Endothelial cell of umbilical vein (primary cell): ENCODE measurements around the gene OPTN. TPM values are rescaled to one million over a fixed set of nuclear protein-coding genes. Genes with fewer than 3 reads are reported as not detected.

Source experiments
- BruUV-seq: library from RNA; stranded (reverse); fragments of 400-500 nt; replicated peaks from 2 replicates; lab custom pipeline; 2021; lab: Mats Ljungman, UMichigan
- CTCF ChIA-PET: fragments of 300-600, 350-600 bp; sonication (Branson Sonifier 250); formaldehyde crosslinking; loops from one replicate; lab custom pipeline; 2021; ENCODE audit warnings: antibody characterized with exemption, inconsistent platforms; lab: Charles Lee
- POLR2A ChIA-PET: fragments of 300-600, 350-600 bp; sonication (Branson Sonifier 250); formaldehyde crosslinking; loops from one replicate; lab custom pipeline; 2021; ENCODE audit warnings: antibody characterized with exemption, inconsistent platforms; lab: Charles Lee
- DNase-seq: peaks from one replicate; pipeline ENCODE4 v3.0.0-alpha.2; 2011; ENCODE audit warnings: low read depth, low spot score
- FAIRE-seq: peaks from 2 replicates; lab custom pipeline; 2011; peaks lifted over from hg19 to GRCh38; lab: Jason Lieb, UNC
- H2AFZ ChIP-seq: 2 replicates; pipeline ENCODE4 v1.6.0; 2012; ENCODE audit warnings: low read depth, low read length, control low read depth, inconsistent platforms
- H3K27ac ChIP-seq: 2 replicates; pipeline ENCODE4 v1.5.1; 2011; ENCODE audit warnings: low read depth, mild to moderate bottlenecking, control low read depth, low read length, moderate library complexity; ENCODE audit not compliant: insufficient read depth
- H3K27me3 ChIP-seq, 2 experiments: 2 replicates each; pipeline versions ENCODE4 v1.6.0 to v1.6.1; 2011; ENCODE audit warnings: low read length in 2 of 2, mixed read lengths in 1 of 2; ENCODE audit not compliant: control insufficient read depth in 2 of 2, insufficient read depth in 2 of 2
- H3K36me3 ChIP-seq, 2 experiments: 2 replicates in 1 of 2; 3 replicates in 1 of 2; pipeline ENCODE4 v1.5.1; 2011; ENCODE audit warnings: low read length in 2 of 2, mild to moderate bottlenecking in 1 of 2, moderate library complexity in 1 of 2; ENCODE audit not compliant: control insufficient read depth in 2 of 2, insufficient read depth in 2 of 2; ENCODE audit errors: extremely low read depth in 1 of 2
- H3K4me1 ChIP-seq: 3 replicates; pipeline ENCODE4 v1.5.1; 2011; ENCODE audit warnings: mild to moderate bottlenecking, low read length; ENCODE audit not compliant: control insufficient read depth, insufficient read depth; ENCODE audit errors: extremely low read depth
- H3K4me2 ChIP-seq: 2 replicates; pipeline ENCODE4 v1.6.1; 2011; ENCODE audit warnings: low read length, control low read depth, mixed read lengths; ENCODE audit not compliant: insufficient read depth
- H3K4me3 ChIP-seq, 3 experiments: fragments of 200-600 bp in 1 of 3; sonication (generic), shearing (Covaris generic) in 1 of 3; replicated peaks in 1 of 3; 2 replicates each; pipeline ENCODE4 v1.5.1; 2011 to 2016; ENCODE audit warnings: control low read depth in 3 of 3, low read length in 3 of 3, mild to moderate bottlenecking in 2 of 3, inconsistent platforms in 1 of 3, low read depth in 1 of 3, moderate library complexity in 1 of 3; ENCODE audit not compliant: insufficient read depth in 1 of 3
- H3K79me2 ChIP-seq: 2 replicates; pipeline ENCODE4 v1.6.0; 2012; ENCODE audit warnings: low read length, inconsistent platforms; ENCODE audit not compliant: control insufficient read depth, insufficient read depth
- H3K9ac ChIP-seq: replicated peaks from 2 replicates; pipeline ENCODE3; 2011; ENCODE audit warnings: low read length, control low read depth; ENCODE audit not compliant: insufficient read depth; ENCODE audit errors: extremely low read depth
- H3K9me1 ChIP-seq: replicated peaks from 3 replicates; pipeline ENCODE4 v1.6.0; 2011; ENCODE audit warnings: mild to moderate bottlenecking, low read length; ENCODE audit not compliant: control insufficient read depth, insufficient read depth; ENCODE audit errors: extremely low read depth
- H3K9me3 ChIP-seq: replicated peaks from 2 replicates; pipeline ENCODE4 v1.5.1; 2012; ENCODE audit warnings: low read length, inconsistent platforms; ENCODE audit not compliant: control insufficient read depth, insufficient read depth
- H4K20me1 ChIP-seq: replicated peaks from 2 replicates; pipeline ENCODE3; 2011; ENCODE audit warnings: mild to moderate bottlenecking, low read length; ENCODE audit not compliant: control insufficient read depth, insufficient read depth; ENCODE audit errors: extremely low read depth
- EZH2 ChIP-seq: IDR thresholded peaks from 2 replicates; pipeline ENCODE4 v1.6.1; 2012; ENCODE audit warnings: borderline replicate concordance, low read depth, mild to moderate bottlenecking, moderate library complexity, low read length, inconsistent platforms; ENCODE audit not compliant: severe bottlenecking
- FOS ChIP-seq: IDR thresholded peaks from 2 replicates; pipeline ENCODE4 v1.6.1; 2011; ENCODE audit warnings: mild to moderate bottlenecking, low read length, moderate library complexity, borderline replicate concordance; ENCODE audit not compliant: insufficient read depth
- JUN ChIP-seq: IDR thresholded peaks from 2 replicates; pipeline ENCODE4 v1.6.1; 2011; ENCODE audit warnings: borderline replicate concordance, low read depth; ENCODE audit not compliant: insufficient read length, insufficient read depth
- MAX ChIP-seq: IDR thresholded peaks from 2 replicates; pipeline ENCODE4 v1.6.1; 2011; ENCODE audit not compliant: insufficient read depth, insufficient read length
- MYC ChIP-seq: IDR thresholded peaks from one replicate; pipeline ENCODE4 v1.6.1; 2011; ENCODE audit warnings: mild to moderate bottlenecking, low read depth, low read length
- POLR2A ChIP-seq: IDR thresholded peaks from 2 replicates; pipeline ENCODE4 v1.6.1; 2012; ENCODE audit warnings: low read depth, mild to moderate bottlenecking, control low read depth, low read length
- POLR2AphosphoS5 ChIP-seq: IDR thresholded peaks from 2 replicates; pipeline ENCODE4 v1.6.1; 2012; ENCODE audit warnings: low read depth, mild to moderate bottlenecking, control low read depth, low read length, moderate library complexity; ENCODE audit not compliant: insufficient read depth
- dilution Hi-C: fragments of 300-500 bp; cut with MboI; formaldehyde crosslinking; loops from one replicate; pipeline ENCODE4 v1.15.0; 2019; ENCODE audit warnings: low sequenced_read_pairs; ENCODE audit not compliant: extremely low pct_ligation_motif_present
- intact Hi-C: fragments of 100-400 bp; cut with micrococcal nuclease; formaldehyde crosslinking; loops from one replicate; pipeline ENCODE4 v1.10.0; 2022
- polyA plus RNA-seq, 4 experiments: library from polyadenylated mRNA; depleted of rRNA in 3 of 4; stranded (reverse) in 3 of 4; unstranded in 1 of 4; fragments of >200 nt; gene quantifications; 2 replicates each; pipeline versions ENCODE4 v1.2.1 to v1.2.3, GENCODE V29; 2011 to 2012; ENCODE audit warnings: missing spikeins in 1 of 4
- total RNA-seq: library from RNA; stranded (reverse); gene quantifications from 2 replicates; pipeline ENCODE4 v1.2.3, GENCODE V29; 2021

OPTN gene
- total and polyA plus RNA-seq, 2 donors (not counting 3 experiments of a cell fraction or from before 2014, with no cell fraction given) = 22.7 to 94.2 TPM

- POLR2A ChIA-PET = no interaction called here
- H3K4me3 ChIP-seq = no peak overlapping the region
- H3K36me3 ChIP-seq = peaks cover 8% of the 10 kb centered on the region in 2 experiments
- H3K27me3 ChIP-seq = no peaks in the 10 kb centered on the region
- H3K27ac ChIP-seq = no peak overlapping the region
- H3K9ac ChIP-seq = no peak overlapping the region
- H3K4me1 ChIP-seq = peaks cover 9% of the 10 kb centered on the region
- no TSS peak for BruUV-seq
- no peaks in the 10 kb centered on the region for H3K9me3 ChIP-seq
- no peak overlapping the region for H3K4me2 ChIP-seq
- DNase-seq = no peak
- CTCF ChIA-PET = no interaction called here
- peaks cover 21% of the 10 kb centered on the region for H3K79me2 ChIP-seq
- no peaks in the 10 kb centered on the region for H4K20me1 ChIP-seq
- H2AFZ ChIP-seq = no peak overlapping the region
- intact Hi-C loops = no loop called here
- H3K9me1 ChIP-seq = no peaks in the 10 kb centered on the region
- no peak for FAIRE-seq
- TF ChIP-seq EZH2 = no peak
- TF ChIP-seq MYC = no peak
- dilution Hi-C loops = no loop called here
Measured at GRCh38 chr10:13105184-13105583, 5.2 kb downstream of the OPTN start.

GRCh38 chr10:13106387-13107045 is 6.6 kb downstream of the OPTN start:
- no TSS peak for BruUV-seq
- TF ChIP-seq POLR2A = no peak
- no peak for TF ChIP-seq MAX
- no peak for TF ChIP-seq JUN
- no peak for TF ChIP-seq FOS
- TF ChIP-seq MYC = no peak
- TF ChIP-seq POLR2AphosphoS5 = no peak
- H4K20me1 ChIP-seq = no peaks in the 10 kb centered on the region
- intact Hi-C loops = no loop called here
- POLR2A ChIA-PET = no interaction called here
- no peak overlapping the region for H3K27ac ChIP-seq
- no peak overlapping the region for H3K4me3 ChIP-seq
- DNase-seq = no peak
- peaks cover 6% of the 10 kb centered on the region for H3K4me1 ChIP-seq
- peaks cover 9 to 10% of the 10 kb centered on the region in 2 experiments for H3K36me3 ChIP-seq
- CTCF ChIA-PET = no interaction called here
- H2AFZ ChIP-seq = no peak overlapping the region
- peaks cover 16% of the 10 kb centered on the region for H3K79me2 ChIP-seq
- FAIRE-seq = no peak
- H3K4me2 ChIP-seq = no peak overlapping the region
- dilution Hi-C loops = no loop called here
- no peaks in the 10 kb centered on the region for H3K27me3 ChIP-seq
- H3K9me3 ChIP-seq = no peaks in the 10 kb centered on the region
- H3K9ac ChIP-seq = no peak overlapping the region
- no peaks in the 10 kb centered on the region for H3K9me1 ChIP-seq
